ENCODE measurements around the gene WDR83.
"Not testable (repeated sequence)": the region's sequence is repeated elsewhere in the genome, so short reads cannot be mapped to it uniquely, and the experiment has no call there.

Gene WDR83

DNA sequence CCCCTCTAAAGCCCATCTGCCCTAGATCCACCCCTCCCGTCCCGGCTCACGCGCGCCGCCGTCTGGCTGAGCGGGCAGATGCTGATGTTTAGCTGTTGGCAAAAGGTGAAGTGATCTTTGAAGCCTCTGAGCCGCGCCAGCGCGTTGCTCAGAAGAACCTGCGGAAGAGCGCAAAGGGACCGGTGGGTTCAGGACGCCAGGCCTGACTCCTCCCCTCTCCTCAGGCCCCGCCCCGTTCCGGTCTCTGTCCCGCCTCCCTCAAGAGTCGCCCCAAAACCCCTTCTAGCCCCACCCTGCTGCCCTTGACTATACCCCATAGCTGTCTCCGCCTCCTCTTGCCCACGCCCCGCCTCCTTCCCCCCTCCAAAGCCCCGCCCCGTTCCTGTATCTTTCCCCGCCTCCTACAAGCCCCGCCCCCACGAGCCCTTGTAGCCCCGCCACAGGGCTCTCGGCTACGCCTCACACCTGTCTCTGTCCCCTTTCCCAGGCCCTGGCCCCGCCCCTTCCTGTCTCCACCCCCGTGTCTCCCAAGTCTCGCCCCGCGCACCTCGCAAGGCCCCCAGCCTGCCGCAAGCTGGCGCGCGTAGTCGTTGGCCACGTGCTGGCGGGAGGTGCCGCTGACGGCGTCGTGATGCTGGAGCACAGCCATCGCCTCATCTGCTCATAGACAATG, 9.6 kb upstream of the WDR83 start:
- DNase-seq, result no peak

DNA sequence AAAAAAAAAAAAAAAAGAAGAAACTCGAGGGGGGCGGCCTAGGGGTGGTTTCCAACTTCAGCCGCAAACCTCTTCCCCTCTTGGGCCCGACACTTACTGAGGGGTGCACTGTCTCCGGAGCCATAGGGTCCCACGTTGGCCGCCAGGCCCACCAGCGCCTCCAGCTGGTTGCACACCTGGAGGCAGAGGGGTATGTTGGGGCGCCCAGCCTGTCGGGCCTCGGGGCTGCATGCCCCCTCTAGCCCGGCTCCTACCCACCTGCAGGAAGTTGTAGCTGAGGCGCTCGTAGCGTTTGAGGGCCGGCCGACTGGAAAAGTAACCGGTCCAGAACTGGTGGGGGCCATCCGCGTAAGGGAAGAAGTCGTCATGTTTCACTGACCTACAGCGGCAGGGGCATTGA, 8.6 kb upstream of the WDR83 start:
- DNase-seq, result no peak

DNA sequence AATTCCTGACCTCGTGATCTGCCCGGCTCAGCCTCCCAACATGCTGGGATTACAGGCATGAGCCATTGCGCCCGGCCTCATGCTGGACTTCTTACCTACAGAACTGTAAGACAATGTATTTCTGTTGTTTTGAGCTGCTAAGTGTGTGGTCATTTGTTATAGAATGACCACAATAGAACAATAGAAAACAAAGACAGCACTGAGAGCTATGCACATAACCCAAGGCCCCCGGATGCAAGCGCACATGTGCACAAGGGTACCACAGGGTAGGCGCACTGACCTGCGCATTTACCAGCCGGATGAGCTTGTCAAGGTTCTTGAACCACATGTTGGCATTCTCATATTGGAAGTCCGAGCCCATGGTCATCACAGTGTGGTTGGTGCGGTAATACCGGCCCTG, 5.6 kb upstream of the WDR83 start:
- no peak for DNase-seq

DNA sequence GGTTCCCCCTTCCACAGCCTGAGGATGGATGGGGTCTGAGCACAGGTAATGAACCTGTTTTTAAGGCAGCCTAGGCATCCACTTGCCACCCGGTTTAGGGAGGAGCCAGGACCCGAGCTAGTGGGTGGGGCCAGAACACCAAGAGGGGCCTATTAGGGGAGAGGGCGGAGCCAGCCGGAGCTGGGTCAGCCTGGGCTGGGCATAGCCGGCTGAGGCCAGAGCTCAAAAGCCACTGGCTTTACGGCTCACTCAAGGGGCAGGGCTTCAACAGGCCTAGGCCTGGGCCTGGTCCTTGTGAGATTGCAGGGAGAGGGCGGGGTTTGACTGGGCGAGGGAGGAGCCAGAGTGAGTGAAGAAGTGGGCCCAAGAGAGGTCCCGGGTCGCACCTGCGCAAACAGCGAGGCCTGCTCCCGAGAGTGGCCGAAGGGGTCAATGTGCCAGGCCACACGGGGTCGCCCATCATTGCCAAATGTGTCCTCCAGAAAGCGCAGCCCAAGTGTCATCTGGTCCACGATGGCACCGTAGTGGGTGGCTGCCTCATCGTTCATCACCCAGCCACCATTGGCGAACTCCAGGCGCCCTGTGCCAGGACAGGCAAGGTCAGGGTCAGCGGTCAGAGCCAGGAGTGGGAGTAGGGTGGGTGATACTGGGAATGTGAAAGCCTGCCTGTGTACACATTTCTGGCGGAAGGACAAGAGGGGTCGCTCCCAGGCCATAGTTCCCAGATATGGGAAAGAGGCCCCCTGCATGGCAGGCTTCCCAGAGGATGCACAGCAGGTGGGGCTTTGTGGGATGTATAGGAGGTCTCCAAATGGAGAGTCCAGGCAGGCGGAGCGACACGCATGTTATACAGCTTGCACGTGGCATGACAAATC, 2.0 kb upstream of the WDR83 start:
- no peak for DNase-seq

DNA sequence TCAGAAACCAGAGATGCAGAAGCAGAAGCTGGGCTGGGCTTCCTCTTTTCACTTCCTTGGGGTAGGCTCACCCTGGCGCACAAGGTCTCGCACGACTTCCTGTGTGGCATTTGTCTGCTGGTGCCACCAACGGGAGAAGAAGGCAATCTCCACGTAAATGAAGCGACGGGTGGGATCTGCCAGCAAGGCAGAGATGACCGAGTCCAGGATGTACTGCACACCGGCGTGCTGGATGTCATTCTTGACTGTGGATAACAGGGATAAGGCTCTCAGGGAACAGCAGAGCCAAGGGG, 1.4 kb upstream of the WDR83 start:
- no peak for DNase-seq

DNA sequence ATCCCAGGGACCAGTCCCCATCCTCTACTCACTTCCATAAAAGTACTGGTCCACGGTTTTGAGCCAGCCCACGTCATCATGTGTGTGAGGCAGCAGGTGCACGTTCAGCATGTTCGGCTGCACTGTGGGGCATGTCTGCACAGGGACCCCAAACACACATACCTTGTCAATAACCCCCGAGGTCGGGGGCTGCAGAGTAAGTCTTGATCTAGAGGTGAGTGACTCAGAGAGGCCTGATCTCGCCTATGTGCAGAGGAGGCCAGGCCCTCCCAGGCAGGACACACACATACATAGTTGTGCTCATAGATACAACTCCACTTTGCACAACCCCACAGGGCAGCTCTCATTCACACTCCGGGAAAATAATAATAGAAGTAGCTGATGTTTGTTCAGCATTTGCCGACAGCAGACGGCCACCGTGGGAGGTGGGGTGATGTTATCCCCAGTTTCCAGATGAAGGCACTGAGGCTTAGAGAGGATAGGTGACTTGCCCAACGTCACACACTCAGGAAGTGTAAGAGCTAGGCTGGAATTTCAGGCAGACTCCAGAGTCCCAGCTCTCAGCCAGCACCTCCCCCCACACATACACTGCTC, 839 bp upstream of the WDR83 start:
- DNase-seq, result no peak

DNA sequence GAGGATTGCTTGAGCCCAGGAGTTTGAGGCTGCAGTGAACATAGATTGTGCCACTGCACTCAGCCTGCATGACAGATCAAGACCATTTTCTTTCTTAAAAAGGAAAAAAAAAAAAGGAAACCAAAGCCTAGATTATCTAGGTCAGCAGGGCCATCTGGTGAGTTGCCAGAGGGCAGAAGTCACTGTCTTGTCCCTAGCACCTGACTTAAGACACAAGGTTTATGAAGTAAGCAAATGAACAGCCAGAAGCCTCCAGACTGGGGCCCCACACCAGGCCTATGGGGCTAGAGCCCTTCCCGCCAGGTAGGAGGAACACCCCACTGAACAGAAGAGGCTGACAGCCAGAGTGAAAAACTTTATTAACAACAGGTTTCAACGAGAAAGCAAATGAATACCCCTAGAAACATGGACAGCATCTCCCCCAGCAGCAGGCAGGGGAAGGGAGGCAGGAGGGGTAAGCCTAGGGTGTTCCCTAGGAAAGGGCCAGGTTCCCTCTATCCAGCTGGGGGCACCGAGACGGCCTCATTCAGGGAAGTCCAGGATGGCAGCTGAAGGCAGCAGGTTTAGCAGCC, 1.2 kb downstream of the WDR83 start:
- no peak for DNase-seq

DNA sequence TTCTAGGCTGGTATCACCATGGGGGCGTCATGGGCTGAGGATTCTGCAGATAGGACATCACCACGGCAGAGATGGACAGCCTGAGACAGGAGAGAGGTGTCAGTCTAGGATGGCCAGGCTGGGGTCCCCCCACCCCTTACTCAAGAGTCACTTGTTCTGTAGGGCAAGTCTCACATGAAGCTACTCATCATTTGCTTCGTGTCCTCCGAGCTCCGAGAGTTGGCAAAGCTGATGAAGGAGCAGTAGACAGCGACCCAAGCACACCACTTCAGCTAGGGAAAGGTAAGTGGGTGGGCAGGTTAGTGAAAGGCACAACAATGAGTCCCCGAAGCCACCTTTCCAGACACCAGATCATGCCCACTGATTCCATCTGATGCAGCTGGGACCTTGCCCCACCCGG, 1.7 kb downstream of the WDR83 start:
- DNase-seq, result no peak

DNA sequence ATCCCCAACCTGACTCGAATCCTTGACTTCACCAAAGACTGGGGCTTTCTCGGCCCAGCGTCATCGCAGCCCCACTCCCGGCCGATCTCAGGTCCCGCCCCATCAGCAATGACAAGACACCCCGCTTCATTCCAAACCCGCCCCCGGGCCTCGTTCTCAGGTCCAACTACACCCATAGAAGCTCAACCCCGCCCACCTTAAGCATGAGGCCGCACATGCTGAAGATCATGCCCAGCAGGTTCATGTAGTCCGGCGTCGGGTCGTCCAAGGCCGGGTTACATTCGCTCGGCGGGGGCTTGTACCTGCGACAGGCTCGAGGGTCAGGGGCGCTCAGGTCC, 2.3 kb downstream of the WDR83 start:
- DNase-seq, result no peak

DNA sequence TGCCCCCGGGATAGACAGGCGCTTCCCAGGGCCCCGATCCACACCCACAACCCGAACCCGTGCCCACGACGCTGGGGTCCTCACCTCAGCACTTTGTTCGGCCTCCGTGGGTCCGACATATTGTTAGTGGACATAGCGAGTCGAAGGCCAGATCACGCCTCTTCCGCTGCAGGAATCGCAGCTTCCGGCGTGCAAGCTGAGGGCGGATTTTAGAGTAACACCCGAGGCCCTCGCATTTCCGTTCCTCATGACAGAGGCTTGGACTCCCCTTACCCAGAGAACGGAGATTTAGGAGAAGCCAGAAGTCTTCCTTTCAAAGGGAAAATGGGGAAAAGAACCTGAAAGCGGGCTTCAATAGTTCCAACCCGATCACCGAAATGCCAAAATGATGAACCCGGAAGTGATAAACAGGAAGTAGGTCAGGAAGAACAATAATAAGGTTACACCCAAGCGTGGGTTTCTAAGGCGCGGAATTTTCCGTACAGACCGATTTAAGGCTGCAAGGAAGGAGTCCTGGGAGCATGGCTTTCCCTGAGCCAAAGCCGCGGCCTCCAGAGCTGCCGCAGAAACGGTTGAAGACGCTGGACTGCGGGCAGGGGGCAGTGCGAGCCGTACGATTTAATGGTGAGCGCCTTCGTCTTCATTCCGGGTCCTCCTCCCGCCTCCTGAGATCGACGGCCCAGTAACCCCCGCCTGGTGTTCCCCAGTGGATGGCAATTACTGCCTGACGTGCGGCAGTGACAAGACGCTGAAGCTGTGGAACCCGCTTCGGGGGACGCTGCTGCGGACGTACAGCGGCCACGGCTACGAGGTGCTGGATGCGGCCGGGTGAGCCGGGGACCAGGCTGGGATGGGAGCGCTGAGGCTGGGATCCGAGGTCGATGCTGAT, 2.9 kb downstream of the WDR83 start:
- DNase-seq, result peak; percentile 47

DNA sequence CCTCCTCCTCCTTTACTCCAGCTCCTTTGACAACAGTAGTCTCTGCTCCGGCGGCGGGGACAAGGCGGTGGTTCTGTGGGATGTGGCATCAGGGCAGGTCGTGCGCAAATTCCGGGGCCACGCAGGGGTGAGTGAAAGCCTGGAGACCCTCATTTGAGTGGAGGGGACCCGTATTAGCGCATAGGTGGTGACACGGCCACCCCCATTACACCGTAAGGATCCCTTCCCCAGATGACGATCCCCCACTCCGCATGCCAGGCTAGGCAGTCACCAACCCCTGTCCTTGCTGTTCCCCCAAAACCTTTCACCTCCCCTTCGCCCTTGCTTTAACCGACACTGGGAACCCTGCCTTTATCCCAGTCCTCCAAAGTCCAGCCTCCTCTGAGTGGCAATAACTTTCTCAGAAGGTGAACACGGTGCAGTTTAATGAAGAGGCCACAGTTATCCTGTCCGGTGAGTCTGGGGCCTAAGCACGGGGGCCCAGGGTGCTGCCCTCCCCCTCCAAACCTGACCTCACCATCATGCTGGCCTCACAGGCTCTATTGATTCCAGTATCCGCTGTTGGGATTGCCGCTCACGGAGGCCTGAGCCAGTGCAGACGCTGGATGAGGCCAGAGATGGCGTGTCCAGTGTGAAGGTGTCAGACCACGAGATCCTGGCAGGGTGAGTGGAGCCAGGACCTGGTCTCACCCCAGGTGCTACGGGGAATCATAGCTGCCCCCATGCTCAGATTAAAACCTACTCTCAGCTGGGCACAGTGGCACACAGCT, 3.7 kb downstream of the WDR83 start:
- DNase-seq, result no peak

DNA sequence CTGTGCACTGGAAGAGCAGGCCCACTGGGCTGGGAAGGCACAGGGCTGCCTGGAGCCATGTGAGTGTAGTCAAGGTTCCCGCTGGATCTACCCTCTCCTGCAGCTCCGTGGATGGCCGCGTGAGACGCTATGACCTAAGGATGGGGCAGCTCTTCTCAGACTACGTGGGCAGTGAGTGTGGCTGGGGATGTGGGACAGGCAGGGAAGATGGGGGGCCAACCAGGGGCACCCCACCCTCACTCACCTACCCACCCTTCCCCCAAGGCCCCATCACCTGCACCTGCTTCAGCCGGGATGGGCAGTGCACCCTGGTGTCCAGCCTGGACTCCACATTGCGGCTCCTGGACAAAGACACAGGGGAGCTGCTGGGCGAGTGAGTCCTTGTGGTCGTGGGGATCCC, 6.1 kb downstream of the WDR83 start:
- no peak for DNase-seq

DNA sequence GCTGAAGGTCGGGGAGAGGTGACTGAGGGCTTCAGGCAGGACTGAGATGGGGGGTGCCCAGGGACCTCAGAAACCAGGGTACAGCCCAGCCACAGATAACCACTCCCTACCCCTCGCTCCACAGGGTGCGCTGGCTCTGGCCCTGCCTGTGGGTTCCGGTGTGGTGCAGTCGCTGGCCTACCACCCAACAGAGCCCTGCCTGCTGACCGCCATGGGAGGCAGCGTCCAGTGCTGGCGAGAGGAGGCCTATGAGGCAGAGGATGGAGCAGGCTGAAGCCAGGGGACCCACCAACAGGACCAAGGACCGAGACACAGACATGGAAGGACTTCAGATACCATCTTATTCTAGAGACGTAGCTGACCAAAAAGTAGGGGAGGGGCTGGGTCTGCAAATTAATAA, 8.8 kb downstream of the WDR83 start:
- no peak for DNase-seq

DNA sequence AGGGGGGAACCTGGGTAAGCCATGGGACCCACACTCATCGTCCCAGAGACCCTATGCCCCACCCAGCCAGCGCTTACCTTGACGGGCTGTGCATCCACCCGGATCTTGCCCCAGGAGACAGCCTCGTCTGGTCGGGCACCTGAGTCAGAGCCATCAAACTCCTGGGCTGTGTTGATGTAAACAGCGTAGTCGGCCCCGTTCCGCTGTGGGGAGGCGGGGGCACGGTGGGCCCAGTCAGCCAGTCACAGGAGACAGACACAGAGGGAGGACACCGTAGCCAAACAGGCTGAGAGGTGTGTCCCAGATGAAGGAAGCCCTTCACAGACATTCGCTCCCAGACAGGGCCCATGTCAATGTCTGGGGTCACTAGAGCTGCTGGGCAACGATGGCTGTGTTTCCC, 9.3 kb downstream of the WDR83 start:
- no peak for DNase-seq

DNA sequence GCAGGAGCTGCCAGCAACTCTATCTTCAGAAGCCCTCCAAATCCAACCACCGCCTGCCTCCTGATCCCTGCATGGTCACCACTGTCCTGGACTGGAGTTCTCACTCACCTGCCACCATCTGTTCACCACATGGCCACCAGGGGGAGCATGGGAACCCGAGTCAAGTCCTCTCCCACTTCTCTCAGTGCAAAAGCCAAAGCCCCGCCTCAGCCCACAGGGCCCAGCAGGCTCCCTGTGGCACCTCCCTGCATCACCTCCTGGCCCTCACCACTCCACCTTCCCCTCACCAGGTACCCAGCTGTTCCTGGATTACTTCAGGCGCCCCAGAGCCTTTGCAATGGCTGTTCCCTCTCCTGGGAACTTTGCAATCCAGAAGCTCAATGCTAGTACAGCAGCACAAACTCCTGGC, 9.8 kb downstream of the WDR83 start:
- peak; percentile 41 for DNase-seq

DNA sequence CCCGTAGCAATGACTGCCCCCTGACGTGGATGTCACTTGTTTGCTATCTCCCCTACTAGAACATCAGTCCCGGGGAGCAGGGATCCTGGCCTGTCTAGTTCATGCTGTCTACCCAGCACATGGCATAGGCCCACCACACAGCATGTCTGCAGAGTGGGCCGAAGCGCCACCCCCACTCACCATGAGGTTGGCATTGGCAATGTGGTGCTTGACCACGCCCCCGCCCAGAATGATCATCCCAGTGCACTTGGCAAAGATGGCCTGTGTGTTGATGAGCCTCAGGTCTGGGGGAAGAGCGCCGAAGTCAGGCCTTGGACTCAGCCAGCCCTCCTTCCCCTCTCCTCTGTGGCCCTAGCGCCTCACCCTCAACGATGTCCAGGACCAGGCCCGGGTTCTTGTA, 10.3 kb downstream of the WDR83 start:
- no peak for DNase-seq

DNA sequence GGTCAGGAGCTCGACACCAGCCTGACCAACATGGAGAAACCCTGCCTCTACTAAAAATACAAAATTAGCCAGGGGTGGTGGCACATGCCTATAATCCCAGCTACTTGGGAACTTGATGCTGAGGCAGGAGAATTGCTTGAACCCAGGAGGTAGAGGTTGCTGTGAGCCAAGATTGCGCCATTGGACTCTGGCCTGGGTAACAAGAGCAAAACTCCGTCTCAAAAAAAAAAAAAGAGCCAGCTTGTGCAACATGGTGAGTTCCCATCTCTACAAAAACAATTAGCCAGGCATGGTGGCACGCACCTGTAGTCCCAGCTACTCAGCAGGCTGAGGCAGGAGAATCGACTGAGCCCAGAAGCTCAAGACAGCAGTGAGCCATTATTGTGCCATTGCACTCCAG, 11.4 kb downstream of the WDR83 start:
- not testable (repeated sequence) for DNase-seq

DNA sequence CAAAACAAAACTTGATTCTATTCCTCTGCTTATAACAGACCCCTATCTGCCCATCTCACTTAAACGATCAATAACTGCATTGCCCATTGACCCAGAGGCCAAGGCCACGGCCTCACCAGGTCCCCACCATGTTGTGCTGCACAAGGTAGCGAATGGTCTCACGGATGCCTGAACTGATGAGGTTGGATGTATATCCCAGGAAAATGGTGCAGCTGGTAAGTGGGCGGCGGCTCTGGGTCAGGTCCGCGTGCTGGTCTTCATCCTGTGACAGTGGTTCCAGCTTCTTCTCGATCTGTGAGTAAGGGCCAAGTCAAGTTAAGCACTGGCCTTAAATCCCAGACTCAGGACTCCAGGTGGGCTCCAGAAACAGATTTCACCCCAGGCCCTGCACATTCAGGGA, 13.4 kb downstream of the WDR83 start:
- no peak for DNase-seq

DNA sequence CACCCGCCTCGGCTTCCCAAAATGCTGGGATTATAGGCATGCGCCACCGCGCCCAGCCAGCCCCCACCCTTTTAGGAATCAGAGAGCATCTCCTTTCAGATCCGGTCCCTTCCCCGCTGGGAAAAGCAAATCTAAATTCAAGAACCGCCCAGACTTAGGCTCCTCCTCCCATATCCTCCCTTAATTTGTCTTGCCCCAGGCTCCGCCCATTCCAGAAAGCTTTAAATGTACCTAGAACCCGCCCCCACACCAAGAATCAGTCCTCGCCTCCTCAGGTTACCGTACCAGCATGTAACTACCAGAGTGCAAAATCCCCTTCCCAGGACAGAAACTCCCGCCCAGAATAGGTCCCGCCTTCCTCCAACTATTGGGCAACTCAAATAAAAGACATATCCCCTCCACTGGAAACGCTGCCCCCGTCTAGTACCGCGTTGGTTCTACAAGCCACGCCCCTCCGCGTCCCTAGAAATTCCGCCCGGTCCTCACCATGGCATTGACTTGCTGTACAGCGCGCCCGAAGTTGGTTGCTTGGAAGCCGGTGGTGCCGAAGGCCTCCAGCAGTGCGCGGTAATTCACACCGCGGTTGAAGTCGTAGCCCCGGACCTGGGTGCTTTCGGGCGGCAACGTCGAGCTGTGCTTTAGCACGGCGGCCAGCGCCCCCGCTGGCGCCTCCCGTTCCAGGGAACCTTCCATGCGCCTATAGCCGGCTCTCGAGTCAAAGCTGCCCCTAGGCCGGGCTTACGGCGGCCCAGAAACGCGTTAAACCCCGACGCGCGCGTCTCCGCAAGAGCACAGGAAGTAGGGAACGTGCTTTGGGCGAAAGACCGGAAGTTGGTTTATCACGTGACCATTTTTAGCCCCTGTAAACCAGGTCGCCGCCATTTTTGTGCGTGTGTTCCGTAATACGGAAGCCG, 14.7 kb downstream of the WDR83 start, which contains the start of gene DHPS:
Gene DHPS (minus strand): TSS at position 807 of the 914 bp plus-strand sequence. CDS start 114 bp downstream, at position 693.
- peak; percentile 94 for DNase-seq

DNA sequence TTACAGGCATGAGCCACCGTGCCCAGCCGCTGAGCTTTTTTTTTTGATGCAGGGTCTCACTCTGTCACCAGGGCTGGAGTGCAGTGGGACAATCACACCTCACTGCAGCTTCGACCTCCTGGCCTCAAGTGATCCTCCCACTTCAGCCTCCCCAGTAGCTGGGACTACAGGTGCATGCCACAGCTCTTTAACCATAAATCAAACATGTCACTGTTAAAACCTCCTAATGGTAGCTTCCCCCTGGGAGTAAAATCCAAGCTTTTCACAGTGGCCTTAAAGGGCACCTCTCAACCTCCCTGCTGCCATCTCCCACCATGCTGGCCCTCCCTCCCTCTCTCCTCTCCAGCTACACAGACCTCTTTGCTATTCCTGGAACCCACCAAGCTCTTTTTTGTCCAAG, 19.2 kb downstream of the WDR83 start:
- DNase-seq, result no peak

Measured in NCI-H1694 (cell line).